ENCODE results near the gene ICAM1.
A peak's percentile ranks its signal among the peaks of the same experiment; 100 is the strongest.

The ICAM1 gene

GRCh38 chr19:10295305-10295846 is 24.5 kb downstream of the ICAM1 start:
- DNase-seq, result no peak

- no peak for DNase-seq
These were observed 25.1 kb downstream of the ICAM1 start for GRCh38 chr19:10295847-10296591.

GRCh38 chr19:10299545-10300458 is 28.9 kb downstream of the ICAM1 start:
- no peak for DNase-seq

- no peak for DNase-seq
These were observed 34.4 kb downstream of the ICAM1 start for GRCh38 chr19:10305139-10305806.

- no peak for DNase-seq
These were observed 35.4 kb downstream of the ICAM1 start for GRCh38 chr19:10306327-10306726.

DNA sequence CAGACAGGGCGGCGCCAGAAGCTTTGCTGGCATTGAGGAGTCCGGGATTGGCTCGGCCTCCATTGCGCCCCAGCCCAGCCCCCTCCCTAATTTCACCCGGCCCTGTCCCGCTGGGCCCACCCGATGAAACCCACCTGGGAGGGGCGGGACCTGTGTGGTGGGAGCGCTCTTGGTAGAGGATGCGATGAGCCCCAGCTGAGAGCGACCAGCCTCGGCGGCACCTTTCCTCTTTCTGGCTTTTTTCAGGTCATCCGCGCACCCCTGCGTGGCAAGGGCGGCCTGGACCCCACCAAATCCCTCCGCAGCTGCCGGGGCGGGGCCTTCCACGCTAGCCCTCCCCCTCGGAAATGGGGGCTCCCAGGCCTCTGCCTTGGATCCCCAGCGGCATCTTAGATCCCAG is 38.5 kb downstream of the ICAM1 start, which contains the start of gene ZGLP1:
TSS of gene ZGLP1 (minus strand) at position 393 of the 400 bp plus-strand sequence.
- DNase-seq, result no peak

DNA sequence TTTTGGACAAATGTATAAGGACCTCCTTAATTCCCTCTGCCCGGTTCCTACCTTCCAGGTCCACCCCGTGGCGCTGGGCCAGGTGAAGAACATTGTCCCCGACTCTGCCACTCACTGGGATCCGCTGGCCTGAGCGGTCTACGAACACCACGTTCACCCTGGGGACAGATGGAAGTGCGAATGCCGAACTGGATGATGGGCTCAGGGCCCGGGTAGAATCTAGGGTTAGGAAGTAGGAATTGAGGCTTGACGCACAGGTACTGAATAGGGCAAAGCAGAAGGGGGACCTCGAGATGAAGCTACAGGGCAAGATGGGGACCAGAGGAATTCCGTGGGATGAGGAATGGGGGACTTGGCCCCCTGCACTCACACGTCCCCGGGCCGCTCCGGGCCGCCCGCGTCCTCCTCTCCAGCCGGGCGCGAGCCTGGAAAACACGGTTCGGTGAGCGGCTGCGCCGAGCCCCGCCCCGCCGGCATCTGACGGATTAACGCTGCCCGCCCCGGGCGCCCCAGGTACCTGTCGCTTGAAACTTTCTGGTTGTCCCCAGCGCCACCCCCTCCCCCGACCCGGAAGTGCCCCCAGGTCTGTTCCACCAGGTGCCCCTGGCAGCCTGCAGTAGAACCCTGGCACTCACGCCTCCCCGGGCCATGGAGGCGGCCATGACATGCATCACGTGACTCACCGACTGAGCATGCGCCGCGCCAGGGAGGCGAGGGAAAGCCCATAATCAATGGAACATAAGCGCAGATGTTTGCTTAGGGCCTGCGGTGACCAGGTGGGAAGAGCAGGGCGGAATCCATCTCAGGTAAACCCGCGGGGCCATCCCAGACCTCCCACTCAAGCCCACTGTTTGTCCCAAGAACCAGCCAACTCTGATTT is 44.7 kb downstream of the ICAM1 start, which contains the start of gene FDX2:
TSS of gene FDX2 (minus strand) at position 681 of the 880 bp plus-strand sequence. CDS start at position 662, 19 bp downstream.
- DNase-seq, result peak; percentile 54

DNA sequence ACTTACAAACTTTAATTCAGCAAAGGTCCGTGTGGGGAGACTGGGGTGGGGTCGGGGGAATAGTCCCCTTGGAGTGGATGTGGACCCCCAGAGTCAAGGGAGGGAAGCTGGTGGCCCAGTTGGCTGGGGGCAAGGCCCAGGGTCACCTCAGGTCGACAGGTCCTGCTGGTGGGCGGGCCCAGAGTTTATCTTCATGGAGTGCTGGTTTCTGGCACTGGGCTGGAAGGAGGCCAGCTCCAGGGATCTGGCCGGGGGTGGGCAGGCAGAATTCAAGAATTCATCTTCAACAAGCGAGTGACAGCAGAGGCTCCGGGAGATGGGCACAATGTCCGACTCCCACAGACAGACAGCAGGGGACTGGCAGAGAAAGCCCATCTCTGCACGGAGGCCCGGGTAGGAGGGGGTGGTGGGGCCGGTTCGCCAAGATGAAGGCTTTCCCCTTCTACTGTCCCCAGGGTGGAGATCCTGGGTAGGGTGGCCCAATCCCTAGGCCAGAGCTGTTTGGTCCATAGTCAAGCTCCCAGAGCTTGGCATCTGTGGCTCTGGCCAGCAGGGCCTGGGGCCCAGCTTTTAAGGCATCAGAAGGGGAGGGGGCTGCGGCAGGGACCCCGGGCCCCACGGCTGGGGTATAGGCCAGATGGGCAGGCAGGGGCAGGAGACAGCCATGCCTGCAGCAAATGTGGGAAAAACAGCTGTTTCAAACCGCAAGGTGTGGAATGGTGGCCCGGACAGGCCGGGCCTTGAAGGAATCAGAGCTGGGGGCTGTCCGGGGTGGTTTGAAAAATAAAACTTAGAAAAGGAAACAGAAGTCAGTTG is 45.5 kb downstream of the ICAM1 start:
- no peak for DNase-seq

- DNase-seq, result no peak
These were observed 46.3 kb downstream of the ICAM1 start for GRCh38 chr19:10317045-10317856.

GRCh38 chr19:10317857-10318462 is 47.0 kb downstream of the ICAM1 start:
- DNase-seq, result no peak

GRCh38 chr19:10318807-10319682 is 48.1 kb downstream of the ICAM1 start:
- no peak for DNase-seq

GRCh38 chr19:10320602-10321416 is 49.9 kb downstream of the ICAM1 start:
- DNase-seq, result no peak

- DNase-seq, result no peak
These were observed 50.5 kb downstream of the ICAM1 start for GRCh38 chr19:10321417-10321797.

DNA sequence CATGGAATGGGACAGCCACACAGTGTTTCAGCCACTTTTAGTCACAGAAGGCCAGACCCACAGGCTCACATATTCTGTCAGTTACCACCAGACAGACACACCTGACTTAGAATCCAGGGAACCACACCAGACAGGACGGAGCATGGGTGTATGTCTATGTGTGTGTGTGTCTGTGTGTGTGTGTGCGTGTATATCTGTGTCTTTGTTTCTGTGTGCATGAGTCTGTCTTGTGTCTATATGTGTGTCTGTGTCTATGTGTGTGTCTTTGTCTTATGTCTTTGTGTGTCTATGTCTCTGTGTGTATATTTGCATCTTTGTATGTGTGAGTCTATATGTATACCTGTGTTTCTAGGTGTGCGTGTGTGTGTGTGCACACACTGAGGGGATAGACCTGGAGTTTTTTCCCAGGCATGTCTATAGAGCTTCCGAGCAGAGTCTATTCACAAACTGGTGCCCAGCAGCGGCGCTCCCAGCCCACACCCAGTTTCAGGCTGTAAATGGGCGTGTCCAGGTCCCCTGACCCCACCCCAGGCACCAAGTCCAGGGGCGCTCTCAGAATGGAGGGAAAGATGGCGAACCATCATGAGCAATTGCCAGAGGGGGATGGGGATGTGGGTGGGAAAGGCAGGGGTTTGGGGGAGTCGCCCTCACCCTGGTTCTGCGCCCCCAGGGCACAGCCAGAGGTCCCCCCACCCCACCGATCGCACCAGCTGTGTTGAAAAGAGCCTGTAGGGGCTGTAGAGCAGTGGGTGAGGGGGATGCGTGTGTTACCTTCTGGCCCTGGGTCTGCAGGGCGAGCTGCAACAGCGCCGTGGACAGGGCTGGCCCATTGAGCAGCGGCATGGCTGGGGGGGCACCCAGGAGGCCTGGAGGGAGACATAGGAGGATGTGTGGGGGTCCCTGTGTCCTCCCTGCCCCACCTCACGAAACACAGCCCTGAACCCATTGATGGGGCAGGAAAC is 51.2 kb downstream of the ICAM1 start:
- no peak for DNase-seq

DNA sequence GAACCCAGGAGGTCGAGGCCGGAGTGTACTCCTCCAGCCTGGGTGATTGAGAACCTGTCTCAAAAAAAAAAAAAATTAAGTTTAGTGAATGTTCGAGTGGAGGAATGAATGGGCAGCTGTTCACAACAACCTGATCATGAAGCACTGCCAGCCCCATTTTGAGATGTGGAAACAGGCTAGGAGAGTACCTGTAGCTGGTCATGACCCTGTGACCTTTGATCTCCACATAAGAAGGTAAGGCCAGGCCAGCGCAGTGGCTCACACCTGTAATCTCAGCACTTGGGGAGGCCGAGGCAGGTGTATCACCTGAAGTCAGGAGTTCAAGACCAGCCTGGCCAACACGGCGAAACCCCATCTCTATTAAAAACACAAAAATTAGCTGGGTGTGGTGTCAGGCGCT is 54.8 kb downstream of the ICAM1 start:
- DNase-seq, result no peak

DNA sequence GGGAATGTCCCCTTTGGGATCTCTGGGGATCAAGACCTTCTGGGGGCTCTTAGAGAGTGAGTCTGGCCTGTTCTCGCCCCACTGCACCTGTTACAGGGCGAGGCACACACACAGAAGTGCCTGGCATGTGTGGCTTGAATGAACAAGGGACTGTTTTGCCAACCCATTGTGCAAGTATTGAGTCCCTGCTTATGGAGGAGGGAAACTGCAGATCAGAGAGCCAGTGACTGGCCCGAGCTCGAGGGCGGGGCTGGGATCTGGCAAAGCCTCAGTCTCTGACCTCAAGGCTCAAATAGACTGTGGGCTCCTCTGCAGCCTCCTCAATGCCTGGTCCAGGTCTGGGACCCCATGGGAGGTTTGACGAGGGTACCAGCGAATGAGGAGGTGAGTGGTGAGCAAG is 56.9 kb downstream of the ICAM1 start:
- DNase-seq, result no peak
